Subcutaneous adipose tissue (tissue), 4 donors: Measurements from ENCODE around the gene ALPK3. TPM values are rescaled to one million over a fixed set of nuclear protein-coding genes. Genes with fewer than 3 reads are reported as not detected.

Experiments
- CTCF ChIP-seq: fragments of 450-650 bp; IDR thresholded peaks from one replicate; pipeline ENCODE4 v1.5.1; 2016; ENCODE audit warnings: low read depth, mild to moderate bottlenecking, control low read depth, antibody characterized with exemption, moderate library complexity
- total RNA-seq, 4 donors: library from RNA; depleted of rRNA; stranded (reverse); fragments of >200 nt; gene quantifications; one replicate each; pipeline ENCODE4 v1.1.0, GENCODE V29; 2016

ALPK3 gene
- total RNA-seq, 4 donors from 2014 or later, result 3.3 to 70.3 (median 8.1) TPM

- TF ChIP-seq CTCF, result no peak
These were observed 7.3 kb downstream of the ALPK3 start for GRCh38 chr15:84824260-84825007.

DNA sequence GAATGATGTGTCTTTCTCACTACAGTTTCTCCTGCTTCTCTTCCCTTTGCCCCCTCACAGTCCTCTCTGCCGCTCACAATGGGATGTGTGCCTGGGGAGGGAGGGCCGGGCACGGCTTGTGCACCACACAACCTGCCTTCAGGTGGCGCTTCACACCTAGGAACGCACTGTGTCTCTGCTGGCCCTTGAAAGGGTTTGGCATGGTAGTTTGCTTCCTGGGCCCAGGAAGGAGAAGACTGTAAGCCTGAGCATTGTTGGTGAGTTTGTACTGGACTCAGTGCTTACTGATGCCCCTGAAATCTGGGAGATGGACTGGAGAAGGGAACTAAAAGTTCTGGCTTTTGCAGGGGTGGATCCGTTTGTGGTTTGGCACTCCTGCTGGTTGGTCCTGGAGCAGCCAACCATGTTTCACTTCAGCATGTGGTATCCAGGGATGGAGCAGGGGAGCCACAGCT is 9.2 kb downstream of the ALPK3 start:
- no peak for TF ChIP-seq CTCF

DNA sequence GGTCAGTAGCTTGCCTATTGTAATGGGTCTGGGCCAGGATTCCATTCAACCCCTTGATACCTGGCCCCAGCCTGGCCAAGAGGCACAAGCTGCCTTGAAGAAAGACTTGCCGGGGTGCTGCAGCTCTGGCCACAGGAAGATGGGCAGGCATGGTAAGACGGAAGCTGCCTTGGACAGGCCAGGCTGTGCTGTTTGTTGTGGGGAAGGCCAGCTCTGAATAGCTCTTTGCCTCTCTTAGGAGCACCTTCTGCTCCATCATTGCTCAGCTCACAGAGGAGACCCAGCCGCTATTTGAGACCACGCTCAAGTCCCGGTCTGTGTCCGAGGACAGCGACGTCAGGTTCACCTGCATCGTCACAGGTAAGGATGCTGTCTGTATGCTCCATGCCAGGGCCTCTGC is 10.1 kb downstream of the ALPK3 start:
- TF ChIP-seq CTCF, result no peak

- no peak for TF ChIP-seq CTCF
These were observed 11.1 kb downstream of the ALPK3 start for GRCh38 chr15:84828086-84828908.

GRCh38 chr15:84829428-84829827 is 12.3 kb downstream of the ALPK3 start:
- TF ChIP-seq CTCF, result no peak

DNA sequence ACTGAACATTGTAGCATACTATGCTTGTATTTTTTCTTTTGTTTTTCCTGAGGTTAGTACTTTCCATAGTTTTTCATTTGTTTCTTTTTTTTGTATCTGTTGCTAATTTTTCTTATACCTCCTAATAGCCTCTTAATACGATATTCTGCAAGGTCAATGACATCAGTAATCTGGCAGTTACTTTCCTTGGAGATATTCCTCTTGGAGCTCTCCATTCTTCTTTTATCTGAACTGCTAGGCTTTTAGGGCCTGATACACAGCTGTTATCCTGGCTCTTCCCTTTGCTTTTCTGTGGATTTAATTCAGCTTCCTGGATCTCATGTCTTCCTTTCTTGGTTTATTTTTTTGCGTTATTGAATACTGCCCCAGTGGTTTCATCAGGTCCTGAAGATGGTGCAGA is 12.9 kb downstream of the ALPK3 start:
- TF ChIP-seq CTCF, result no peak

GRCh38 chr15:84831028-84831427 is 13.9 kb downstream of the ALPK3 start:
- no peak for TF ChIP-seq CTCF
